Stimulated activated CD4-positive, alpha-beta T cell treated with anti-CD3 and anti-CD28 coated beads, Interleukin-1b, Interleukin-23, amount 100 ng/mL, for 48 hours (primary cell): ENCODE measurements around the gene CHI3L2.

Experiments used
- DNase-seq: peaks from one replicate; pipeline ENCODE4 v3.0.0-alpha.2; 2020

The CHI3L2 gene

DNA sequence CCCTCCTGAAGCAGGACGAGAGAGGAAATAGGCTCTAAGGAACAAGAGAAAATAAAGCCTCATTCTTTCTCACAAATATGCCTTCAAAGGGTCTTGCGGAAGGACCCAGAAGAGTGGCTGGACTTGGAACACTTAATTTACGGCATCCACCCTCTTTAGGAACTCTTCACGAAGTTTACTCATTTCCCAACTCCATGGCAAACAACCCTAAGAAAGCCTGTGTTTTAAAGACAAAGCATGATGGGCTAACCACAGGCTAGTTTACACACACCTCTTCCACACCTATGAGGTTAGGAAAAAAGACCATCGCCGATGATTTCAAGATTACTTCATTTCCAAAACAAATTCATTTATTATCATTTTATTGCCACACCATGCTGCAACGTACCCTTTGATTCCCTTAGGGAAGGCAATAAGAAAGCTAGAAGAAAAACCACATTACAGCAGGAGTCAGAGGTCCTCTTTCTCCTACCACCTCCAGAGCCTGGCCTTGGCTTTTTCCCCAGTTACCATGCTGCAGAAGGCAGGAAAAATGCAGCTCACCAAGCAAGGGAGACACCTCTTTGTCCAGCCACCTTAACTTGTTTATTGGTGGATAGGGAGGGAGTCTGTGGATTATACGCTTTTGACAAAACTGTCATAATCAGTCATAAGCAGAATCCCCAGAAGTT lies 29.6 kb downstream of the CHI3L2 start:
- DNase-seq, result no peak

DNA sequence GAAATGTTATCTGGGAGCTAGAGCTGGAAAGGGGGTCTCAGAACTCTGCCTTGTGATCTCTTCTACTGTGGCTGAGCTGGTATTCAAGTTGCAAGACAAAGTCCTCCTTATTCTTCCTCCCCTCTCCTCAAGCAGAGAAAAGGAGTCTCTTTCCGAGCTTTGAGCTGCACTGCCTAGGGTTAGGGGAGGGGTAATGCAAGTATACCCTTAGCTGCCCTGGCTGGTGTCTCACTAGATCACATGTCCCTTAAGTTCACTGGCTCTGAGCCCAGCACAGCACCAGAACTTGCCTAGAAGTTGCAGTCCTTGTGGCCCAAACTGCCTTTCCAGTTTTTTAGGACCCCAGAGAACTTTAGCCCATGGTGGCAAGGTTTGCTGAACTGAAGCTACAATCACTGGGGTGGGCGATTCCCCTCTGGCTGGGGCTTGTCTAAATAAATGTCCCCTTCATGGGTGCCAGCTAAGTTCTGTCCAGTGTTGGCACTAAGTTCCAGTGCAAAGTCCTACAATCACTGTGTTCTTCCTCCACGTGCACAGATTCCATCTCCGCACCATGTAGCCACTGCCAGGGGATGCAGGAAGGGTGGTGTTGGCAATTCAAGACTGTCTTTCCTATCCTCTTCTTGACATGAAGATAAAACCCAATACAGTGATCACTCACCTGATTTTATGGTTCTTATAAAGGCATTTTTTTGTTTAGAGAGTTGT lies 40.4 kb downstream of the CHI3L2 start:
- no peak for DNase-seq

DNA sequence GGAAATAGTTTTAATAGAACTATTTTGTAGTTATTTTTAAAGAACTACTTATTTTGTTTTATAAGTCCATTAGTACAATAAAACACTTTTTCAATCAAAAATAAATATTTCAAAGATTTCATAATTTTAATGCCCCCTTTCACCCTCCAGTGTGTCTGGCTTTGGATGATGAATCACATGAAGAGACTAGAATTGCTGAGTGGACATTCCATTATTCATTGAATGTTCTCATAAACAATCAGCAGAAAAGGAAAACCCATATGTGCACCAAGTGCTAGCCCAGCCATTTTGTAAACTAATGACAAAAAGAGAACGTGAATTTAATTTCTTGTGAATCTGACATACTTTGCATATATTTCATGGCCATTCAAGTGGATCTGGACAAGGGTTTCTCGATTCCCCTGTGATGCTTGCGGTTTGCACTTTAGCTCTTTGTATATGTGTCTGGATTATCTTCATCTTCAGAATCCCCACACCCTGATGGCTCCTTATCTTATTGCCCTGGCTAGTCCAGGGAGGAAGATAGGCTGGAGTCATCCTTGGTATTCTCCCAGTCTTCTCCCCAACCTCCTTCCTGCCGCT lies 42.4 kb downstream of the CHI3L2 start:
- no peak for DNase-seq

DNA sequence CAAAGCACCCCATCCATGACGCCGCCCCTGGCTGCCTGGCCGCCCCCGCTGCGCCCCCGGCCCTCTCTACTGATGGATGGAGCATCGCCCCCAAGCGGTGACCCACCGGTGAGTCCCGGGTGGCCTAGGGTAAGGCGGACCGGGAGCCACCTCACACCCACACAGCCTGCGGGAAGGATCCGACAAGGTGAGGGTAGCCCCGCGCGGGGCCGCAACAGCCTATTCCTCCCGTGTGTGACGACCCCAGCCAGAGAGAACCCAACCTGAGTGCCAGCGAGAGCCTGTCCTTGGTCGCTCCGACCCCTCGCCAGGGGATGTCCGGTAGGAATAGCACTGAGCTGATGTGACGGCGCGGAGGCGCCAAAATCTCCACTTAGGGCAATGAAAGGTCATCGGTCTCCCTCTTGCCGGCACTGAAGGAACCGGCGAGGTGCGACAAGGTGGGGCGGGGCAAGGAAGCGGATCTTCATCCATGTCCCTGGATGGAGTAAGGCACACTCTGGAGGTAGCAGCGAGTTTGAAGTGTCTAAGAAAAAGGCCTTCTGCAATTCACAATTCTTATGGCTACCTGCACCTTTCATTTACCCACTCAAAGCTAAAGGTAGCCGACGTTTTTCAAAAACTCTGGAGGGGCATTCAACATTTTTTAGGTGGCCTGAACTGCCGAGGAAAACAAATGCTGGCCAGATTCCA lies 43.4 kb downstream of the CHI3L2 start:
- DNase-seq, result no peak

DNA sequence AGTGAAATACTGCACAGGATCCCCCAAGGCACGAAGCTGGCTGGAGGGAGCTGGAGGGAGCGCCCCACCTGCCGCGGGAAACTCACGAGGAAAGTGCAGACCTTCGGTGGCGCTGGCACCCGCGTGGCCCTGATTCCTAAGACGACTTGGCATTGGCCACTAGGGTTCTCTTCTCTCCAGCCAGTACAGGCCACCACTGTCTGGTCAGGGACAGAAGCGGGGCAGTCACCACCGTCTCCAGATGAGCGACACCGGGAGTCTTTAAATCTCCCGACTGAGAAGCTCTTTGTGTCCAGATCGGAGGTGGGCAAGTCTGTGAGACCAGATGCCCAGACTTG lies 43.9 kb downstream of the CHI3L2 start:
- DNase-seq, result no peak

DNA sequence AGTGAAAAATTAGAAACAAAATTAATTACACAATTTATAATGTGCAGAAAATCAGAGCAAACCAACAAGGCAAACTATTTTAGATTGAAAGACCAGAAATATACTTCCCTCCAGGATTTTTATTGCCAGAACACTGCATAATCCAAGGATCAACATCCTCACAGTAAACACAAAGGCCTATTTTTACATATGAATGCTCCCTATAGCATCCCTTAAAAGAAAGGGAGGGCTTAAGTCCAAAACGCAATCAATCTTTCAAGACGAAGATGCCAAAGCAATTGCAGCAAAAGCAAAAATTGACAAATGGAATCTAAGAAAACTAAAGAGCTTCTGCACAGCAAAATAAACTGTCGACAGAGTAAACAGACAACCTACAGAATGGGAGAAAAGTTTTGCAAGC lies 44.6 kb downstream of the CHI3L2 start:
- no peak for DNase-seq

DNA sequence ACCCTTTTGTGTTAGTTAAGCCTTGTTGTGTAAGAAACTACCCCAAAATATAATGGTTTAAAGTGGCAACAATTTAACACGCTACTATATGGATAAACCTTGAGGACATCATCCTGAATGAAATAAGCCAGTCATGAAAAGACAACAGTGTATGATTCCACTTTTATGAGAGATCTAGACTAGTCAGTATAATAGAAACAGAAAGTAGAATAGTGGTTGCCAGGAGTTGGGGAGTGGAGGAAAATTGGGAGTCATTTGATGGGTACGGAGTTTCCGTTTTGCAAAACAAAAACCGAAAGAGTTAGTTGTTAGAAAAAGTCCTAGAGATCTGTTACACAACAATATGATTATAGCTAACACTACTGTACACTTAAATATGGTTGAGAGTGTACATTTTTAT lies 47.1 kb downstream of the CHI3L2 start:
- DNase-seq, result no peak

DNA sequence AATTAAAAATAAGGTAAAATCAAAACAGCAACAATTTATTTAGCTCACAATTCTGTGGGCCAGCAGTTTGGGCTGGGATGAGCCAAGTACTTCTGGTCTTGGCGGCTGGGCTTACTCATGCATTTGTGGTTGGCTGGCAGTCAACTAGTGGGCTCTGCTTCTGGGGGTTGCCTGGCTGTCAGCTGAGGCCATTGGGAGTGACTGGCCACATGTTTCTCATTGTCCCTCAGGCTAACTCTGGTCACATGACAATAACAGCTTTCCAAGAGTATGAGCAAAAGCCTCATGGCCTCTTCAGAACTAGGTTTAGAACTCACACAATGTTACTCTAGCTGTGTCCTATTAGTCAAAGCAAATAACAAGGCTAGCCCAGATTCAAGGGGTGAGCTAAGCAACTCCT lies 47.6 kb downstream of the CHI3L2 start:
- DNase-seq, result peak; percentile 49

DNA sequence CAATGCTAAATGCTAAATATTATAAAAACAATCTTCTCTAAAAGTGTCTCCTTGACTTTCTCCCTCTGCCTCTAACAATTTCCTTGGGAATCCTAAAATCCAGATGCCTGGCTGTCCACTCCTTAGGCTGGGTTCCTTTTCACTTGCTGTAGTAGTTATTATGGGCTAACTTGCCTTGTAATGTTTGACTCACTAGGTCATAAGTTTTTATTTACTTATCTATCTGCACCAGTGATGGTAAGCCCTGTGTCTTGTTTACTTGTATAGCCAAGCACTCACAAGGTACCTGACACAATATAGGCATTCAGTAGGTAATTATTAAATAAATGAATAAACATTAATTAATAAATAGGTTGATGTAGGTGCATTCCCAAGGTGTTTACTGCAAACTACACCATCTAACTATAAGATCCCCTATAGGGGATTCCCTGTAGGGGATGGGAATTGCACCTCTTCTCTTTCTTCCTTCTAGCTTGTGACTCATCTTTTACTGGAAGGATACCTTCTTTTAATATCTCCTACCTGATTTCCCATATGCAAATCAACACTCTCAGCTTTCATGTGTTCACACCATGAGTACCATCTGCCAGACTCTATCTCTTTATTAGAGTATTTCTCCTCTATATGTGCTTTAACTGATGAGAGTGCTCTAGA lies 48.4 kb downstream of the CHI3L2 start:
- no peak for DNase-seq

DNA sequence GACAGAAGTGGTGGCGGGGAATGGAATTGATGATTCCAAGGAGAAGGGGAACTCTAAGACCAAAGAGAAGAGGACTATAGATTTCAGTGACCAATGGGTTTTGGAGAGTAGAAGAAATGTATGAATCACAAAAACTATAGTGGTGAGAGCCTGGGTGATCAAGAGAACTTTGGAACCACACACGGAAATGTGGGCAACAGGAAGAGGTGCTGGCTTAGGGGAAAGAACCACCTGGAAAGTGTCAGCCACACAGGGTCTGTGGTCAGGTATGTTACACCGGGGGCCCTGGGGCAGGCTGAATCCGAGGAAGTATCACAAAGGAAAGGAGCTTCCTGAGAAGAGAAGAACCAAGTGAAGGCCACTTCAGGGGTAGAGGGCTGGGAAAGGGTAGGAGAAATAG lies 51.6 kb downstream of the CHI3L2 start:
- no peak for DNase-seq

DNA sequence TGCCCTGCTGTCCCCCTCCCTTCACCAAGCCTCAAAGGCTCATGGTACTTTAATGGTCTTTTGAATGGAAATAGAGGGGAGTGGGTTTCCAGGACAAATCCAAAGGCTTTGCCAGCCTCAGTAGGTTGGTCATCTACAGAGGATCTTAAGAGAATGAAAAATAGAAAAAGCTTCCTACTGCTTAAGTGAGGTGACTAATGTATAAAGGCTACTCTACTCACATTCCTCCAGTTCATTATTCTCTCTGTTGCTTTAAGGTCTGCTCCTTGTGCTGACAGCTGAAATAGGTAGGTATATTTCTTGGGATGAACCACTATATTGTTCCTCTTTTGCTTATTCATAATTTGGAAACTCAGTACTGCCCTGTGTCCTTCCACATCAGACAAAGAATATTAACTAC lies 52.8 kb downstream of the CHI3L2 start:
- DNase-seq, result no peak

DNA sequence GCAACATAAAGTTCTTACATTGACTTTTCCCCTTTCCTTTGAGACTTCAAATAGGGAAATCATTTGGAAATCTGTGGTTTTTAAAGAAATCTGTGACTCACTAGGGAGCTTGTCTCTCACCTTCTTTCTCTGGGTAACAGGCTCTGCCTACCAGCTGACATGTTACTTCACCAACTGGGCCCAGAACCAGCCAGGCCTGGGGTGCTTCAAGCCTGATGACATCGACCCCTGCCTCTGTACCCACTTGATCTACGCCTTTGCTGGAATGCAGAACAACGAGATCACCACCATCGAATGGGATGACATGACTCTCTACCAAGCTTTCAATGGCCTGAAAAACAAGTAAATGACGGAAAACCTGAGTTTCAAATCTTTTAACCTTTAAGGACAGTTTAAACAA lies 53.9 kb downstream of the CHI3L2 start:
- DNase-seq, result no peak

DNA sequence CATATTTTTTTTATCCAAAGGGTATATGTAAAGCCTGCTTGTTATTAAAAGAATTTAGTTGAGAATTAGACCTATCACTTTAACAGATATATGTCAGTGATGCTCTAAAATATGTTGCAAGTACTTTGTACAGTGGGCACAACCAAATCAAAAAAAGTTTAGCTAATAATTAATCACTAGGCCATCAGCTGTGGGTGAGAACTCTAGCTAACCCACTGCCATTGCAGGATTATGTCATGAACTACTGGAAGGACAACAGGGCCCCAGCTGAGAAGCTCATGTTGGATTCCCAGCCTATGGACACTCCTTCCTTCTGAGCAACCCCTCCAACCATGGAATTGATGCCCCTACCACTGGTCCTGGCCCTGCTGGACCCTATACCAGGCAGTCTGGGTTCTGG lies 56.3 kb downstream of the CHI3L2 start:
- DNase-seq, result no peak

DNA sequence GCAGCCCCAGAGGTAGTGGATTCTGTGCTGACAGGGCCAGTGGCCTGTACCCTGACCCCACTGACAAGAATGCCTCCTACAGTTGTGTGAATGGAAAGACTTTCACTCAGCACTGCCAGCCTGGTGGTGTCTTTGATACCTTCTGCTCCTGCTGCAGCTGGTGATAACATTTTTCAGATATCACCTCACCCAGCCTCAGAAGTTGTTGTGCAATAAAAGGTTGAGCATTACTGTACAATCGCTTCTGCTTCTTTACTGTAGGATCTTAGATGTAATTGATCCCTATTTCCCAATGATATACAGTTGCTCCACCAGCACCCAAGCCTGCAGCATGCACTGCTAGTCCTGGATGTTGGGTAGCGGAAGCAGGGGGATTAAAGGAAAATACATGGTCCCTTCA lies 58.4 kb downstream of the CHI3L2 start:
- no peak for DNase-seq

DNA sequence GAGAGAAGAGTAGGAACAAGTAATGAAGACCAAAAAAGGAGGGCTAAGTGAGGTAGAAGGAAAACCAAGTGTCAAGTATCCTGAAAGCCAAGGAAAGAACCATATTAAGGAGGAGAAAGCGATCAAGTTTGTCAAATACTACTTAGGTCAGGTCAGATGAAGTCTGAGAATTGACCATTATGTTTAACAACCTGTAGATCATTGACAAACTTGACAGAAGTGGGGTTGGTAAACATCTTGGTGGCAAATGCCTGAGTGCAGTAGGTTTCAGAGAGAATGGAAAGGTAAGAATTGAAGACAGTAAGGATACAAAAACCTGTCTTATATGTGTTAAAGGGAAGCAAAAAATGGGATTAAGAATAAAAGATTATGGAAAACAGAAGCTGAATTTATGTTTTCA lies 59.4 kb downstream of the CHI3L2 start:
- DNase-seq, result no peak

DNA sequence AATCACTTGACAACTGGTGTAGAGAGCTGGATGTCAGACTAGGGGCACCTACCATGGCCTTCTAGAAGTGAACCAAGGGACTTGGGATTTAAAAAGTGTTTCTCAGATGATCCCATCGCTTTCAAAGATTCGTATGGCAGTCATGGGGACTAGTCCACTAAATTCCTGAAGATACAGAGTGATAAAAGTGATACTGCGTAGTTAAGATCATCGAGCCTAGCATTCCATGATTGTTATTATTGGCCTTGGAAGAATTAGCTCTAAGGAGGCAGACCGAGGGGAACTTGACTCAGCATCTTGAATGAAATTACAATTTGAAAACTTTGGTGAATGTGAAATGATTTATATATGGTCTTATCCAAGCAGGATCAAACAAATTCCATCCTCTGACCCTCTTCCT lies 61.9 kb downstream of the CHI3L2 start:
- DNase-seq, result no peak

DNA sequence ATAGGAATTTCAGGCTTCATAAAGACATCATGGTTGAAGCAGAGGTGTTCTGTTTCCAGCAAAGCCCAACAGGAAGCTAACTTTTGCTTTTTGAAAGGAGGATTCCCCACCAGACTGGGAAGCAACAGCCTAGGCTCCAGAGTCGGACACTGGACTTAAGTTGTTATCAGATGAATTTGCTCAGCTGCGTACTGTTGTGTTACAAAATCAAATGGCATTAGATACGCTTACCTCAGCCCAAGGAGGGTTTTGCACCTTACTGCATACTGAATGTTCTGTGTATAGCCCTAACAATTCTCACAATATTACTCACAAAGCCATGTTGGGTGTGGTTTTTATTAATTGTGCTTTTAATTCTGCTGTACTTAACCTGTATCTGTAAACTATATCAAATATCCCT lies 62.6 kb downstream of the CHI3L2 start:
- no peak for DNase-seq

DNA sequence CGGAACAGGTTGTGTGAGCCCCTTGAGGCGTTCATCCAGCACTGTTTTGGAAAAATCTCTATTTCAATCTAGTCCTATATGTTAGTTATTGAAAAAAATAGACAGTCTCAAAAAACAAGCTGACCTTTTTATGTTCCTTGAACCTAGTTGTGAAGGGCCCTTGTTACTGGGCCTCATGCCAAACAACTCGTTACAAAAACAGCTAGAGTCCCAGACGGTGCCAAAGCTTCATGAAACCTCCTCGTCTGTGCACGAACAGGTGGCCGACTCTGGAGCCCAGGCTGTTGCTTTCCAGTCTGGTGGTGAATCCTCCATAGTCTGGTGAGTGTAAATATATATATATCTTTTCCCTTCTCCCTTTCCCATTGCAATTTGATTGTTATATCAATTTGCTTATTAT lies 63.1 kb downstream of the CHI3L2 start, which contains the start of gene CHIA:
Gene CHIA, plus strand, starts transcription at position 222 of the 400 bp plus-strand sequence. CDS start 19,617 bp downstream, outside the sequence.
- no peak for DNase-seq
